Measurements from ENCODE around the gene ARMC8. TPM values are rescaled to one million over a fixed set of nuclear protein-coding genes. Genes with fewer than 3 reads are reported as not detected.

ARMC8 gene, protein sequence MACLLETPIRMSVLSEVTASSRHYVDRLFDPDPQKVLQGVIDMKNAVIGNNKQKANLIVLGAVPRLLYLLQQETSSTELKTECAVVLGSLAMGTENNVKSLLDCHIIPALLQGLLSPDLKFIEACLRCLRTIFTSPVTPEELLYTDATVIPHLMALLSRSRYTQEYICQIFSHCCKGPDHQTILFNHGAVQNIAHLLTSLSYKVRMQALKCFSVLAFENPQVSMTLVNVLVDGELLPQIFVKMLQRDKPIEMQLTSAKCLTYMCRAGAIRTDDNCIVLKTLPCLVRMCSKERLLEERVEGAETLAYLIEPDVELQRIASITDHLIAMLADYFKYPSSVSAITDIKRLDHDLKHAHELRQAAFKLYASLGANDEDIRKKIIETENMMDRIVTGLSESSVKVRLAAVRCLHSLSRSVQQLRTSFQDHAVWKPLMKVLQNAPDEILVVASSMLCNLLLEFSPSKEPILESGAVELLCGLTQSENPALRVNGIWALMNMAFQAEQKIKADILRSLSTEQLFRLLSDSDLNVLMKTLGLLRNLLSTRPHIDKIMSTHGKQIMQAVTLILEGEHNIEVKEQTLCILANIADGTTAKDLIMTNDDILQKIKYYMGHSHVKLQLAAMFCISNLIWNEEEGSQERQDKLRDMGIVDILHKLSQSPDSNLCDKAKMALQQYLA
- 100 to 1,000 TPM in 1 of 5 donors, 10 to 100 TPM in 4; 24.3 to 125 (median 57.2) TPM for total RNA-seq
- 10 to 100 TPM; 11.7 to 16.6 (median 15.9) TPM for polyA plus RNA-seq
- long read RNA-seq, donor 1, full-length matches to known transcripts, result 2 of 2 reads
- long read RNA-seq, donor 1, partial matches to known transcripts, result 0 of 2 reads
- long read RNA-seq, donor 1, other reads (novel, unspliced or antisense), result 0 of 2 reads
- long read RNA-seq, donor 2, partial matches to known transcripts, result 5 of 6 reads
- long read RNA-seq, donor 2, other reads (novel, unspliced or antisense), result 0 of 6 reads
- long read RNA-seq, donor 3, full-length matches to known transcripts, result 4 of 4 reads
- long read RNA-seq, donor 3, partial matches to known transcripts, result 0 of 4 reads
- long read RNA-seq, donor 3, other reads (novel, unspliced or antisense), result 0 of 4 reads
- long read RNA-seq, donor 4, result 0 reads
- long read RNA-seq, donor 5, partial matches to known transcripts, result 0 of 6 reads
- long read RNA-seq, donor 5, other reads (novel, unspliced or antisense), result 0 of 6 reads
- long read RNA-seq, donor 6, result 0 reads
- long read RNA-seq, donor 7, full-length matches to known transcripts, result 1 of 1 reads
- long read RNA-seq, donor 7, partial matches to known transcripts, result 0 of 1 reads
- long read RNA-seq, donor 7, other reads (novel, unspliced or antisense), result 0 of 1 reads
- long read RNA-seq, donor 8, partial matches to known transcripts, result 0 of 2 reads
- long read RNA-seq, donor 8, other reads (novel, unspliced or antisense), result 0 of 2 reads
- long read RNA-seq, donor 9, full-length matches to known transcripts, result 2 of 2 reads
- long read RNA-seq, donor 9, partial matches to known transcripts, result 0 of 2 reads
- long read RNA-seq, donor 9, other reads (novel, unspliced or antisense), result 0 of 2 reads
- long read RNA-seq, donor 10, partial matches to known transcripts, result 0 of 2 reads
- long read RNA-seq, donor 10, other reads (novel, unspliced or antisense), result 0 of 2 reads

DNA sequence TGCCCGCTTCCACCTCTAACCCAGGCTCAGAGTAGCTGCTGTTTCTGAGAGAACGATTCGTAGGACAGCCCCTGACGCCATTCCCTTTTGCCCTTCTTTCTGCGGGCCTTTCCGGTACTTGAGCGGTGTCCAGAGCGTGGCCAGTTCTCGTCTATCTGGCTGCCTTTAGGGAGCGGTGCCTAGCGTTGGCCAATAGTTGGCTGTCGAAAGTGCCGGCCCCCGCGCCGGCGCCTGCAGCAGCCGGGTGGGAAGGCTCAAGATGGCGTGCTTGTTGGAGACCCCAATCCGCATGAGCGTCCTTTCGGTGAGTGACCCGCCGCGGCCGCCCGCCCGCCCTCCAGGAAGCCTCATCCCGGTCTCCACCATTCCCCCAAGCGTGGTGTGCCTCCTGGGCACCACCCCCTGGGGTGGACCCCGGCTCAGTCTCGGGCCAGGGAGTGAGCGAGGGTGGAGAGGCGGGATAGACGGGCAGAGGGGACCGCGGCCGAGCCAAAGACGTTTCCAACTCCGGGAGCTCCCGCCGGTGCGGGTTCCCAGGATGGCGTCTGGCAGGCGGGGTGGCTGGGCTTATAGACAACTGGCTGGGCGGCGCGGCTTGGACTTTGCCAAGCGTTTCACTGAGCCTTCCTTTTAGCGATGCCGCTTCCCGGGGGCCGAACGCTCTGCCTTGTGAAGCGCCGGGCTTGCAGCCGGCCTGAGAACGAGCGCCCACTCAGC, at the start of gene ARMC8:
TSS of gene ARMC8 (plus strand) at position 6 of the 717 bp plus-strand sequence. CDS start at position 260, 254 bp downstream.
- peaks cover 14 to 45% (median 37%) of the 10 kb centered on the region in 4 donors for H3K4me1 ChIP-seq
- H3K9me3 ChIP-seq, result no peaks in the 10 kb centered on the region
- TF ChIP-seq POLR2A (IDR thresholded peaks at IDR 0.05) (peak in 1 of 4 donors; percentile 69), POLR2AphosphoS5 (IDR thresholded peaks at IDR 0.05) (peak; percentile 65 to 91 (median 89)), EP300 (IDR thresholded peaks at IDR 0.05) (no peak)
- TF ChIP-seq, protein P1, sequence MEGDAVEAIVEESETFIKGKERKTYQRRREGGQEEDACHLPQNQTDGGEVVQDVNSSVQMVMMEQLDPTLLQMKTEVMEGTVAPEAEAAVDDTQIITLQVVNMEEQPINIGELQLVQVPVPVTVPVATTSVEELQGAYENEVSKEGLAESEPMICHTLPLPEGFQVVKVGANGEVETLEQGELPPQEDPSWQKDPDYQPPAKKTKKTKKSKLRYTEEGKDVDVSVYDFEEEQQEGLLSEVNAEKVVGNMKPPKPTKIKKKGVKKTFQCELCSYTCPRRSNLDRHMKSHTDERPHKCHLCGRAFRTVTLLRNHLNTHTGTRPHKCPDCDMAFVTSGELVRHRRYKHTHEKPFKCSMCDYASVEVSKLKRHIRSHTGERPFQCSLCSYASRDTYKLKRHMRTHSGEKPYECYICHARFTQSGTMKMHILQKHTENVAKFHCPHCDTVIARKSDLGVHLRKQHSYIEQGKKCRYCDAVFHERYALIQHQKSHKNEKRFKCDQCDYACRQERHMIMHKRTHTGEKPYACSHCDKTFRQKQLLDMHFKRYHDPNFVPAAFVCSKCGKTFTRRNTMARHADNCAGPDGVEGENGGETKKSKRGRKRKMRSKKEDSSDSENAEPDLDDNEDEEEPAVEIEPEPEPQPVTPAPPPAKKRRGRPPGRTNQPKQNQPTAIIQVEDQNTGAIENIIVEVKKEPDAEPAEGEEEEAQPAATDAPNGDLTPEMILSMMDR (IDR thresholded peaks at IDR 0.05), result peak in 1 of 7 experiments; percentile 6
- peak within 1 kb of the TSS; percentile 59 to 98 (median 80) for H3K4me3 ChIP-seq
- H3K27ac ChIP-seq, result peak within 1 kb of the TSS; percentile 96 to 100 (median 97)
- intact Hi-C loops (cut with DNase I; ENCODE audit: low total_unique reads), result no loop called here
- H3K27me3 ChIP-seq, result peaks cover 0 to 7% (median 0%) of the 10 kb centered on the region in 3 donors
- 0 to 1% (median 1%) methylated on average over 39 to 59 of the region's 59 CpGs for WGBS, 5 donors
- DNase-seq, result peak; percentile 63 to 77
- H3K36me3 ChIP-seq, result peaks cover 0 to 7% (median 3%) of the 10 kb centered on the region in 4 donors

GRCh38 chr3:138137861-138138260, 49.2 kb upstream of the ARMC8 start:
- Histone ChIP-seq H3K4me3 (no peak overlapping the region), H3K36me3 (no peaks in the 10 kb centered on the region), H3K27ac (peak overlapping the region in 2 of 5 donors; percentile 67 to 74), H3K4me1 (peaks cover 12 to 54% (median 19%) of the 10 kb centered on the region in 4 donors), H3K9me3 (no peaks in the 10 kb centered on the region), H3K27me3 (no peaks in the 10 kb centered on the region)
- TF ChIP-seq EP300 (IDR thresholded peaks at IDR 0.05), result no peak
- TF ChIP-seq, protein P1 (IDR thresholded peaks at IDR 0.05), result no peak
- TF ChIP-seq POLR2A (IDR thresholded peaks at IDR 0.05), result no peak
- no peak for TF ChIP-seq POLR2AphosphoS5 (IDR thresholded peaks at IDR 0.05)
- 42 to 68% (median 54%) methylated on average over 2 of the region's 2 CpGs for WGBS, 5 donors
- no peak for DNase-seq
- intact Hi-C loops (cut with DNase I; ENCODE audit: low total_unique reads), result no loop called here

DNA sequence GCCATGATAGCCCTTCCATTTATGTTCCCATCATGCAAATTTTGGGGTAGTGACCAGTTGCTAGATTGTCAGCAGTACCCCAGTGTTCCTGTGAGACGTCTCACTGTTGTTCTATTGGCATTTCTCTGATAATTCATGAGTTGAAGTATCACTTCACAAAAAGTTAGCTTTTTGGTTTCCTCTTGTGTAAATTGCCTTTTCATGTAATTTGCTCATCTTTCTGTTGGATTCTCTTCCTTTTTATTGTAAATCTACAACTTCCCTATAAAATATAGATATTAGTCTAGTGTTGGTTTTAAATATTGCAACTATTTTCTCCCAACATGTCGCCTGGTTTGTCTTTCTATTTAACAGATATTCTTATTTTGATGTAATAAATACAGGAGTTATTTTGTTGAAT, 47.4 kb upstream of the ARMC8 start:
- H3K36me3 ChIP-seq, result no peaks in the 10 kb centered on the region
- no peak for DNase-seq
- TF ChIP-seq EP300 (IDR thresholded peaks at IDR 0.05), result no peak
- no peak for TF ChIP-seq POLR2A (IDR thresholded peaks at IDR 0.05)
- no peak for TF ChIP-seq POLR2AphosphoS5 (IDR thresholded peaks at IDR 0.05)
- TF ChIP-seq, protein P1 (IDR thresholded peaks at IDR 0.05), result no peak
- intact Hi-C loops (cut with DNase I; ENCODE audit: low total_unique reads), result no loop called here
- peaks cover 0 to 5% (median 0%) of the 10 kb centered on the region in 4 donors for H3K9me3 ChIP-seq
- H3K27ac ChIP-seq, result no peak overlapping the region
- H3K27me3 ChIP-seq, result no peaks in the 10 kb centered on the region
- WGBS, 5 donors, result 38 to 86% (median 44%) methylated on average over 2 of the region's 2 CpGs
- H3K4me1 ChIP-seq, result peaks cover 0 to 39% (median 17%) of the 10 kb centered on the region in 4 donors
- no peak overlapping the region for H3K4me3 ChIP-seq

All from stomach (tissue), 19 donors.